GM21367 (cell line): ENCODE data around the gene TOR3A.
"Not testable (repeated sequence)": the region's sequence is repeated elsewhere in the genome, so short reads cannot be mapped to it uniquely, and the experiment has no call there.

ENCODE experiments used
- ATAC-seq: cut with Tn5 transposase; IDR thresholded peaks from one replicate; pipeline ENCODE4 v1.9.1; 2021; ENCODE audit not compliant: unreplicated experiment

TOR3A gene

GRCh38 chr1:179104611-179105250 lies 22.9 kb downstream of the TOR3A start:
- ATAC-seq: no peak

GRCh38 chr1:179105393-179105792 lies 23.5 kb downstream of the TOR3A start:
- no peak for ATAC-seq

- ATAC-seq: no peak
These were observed 26.1 kb downstream of the TOR3A start for GRCh38 chr1:179107706-179108629.

GRCh38 chr1:179108644-179109043 lies 26.8 kb downstream of the TOR3A start:
- ATAC-seq: no peak

GRCh38 chr1:179115181-179115580 lies 33.3 kb downstream of the TOR3A start:
- no peak for ATAC-seq

- no peak for ATAC-seq
These were observed 37.6 kb downstream of the TOR3A start for GRCh38 chr1:179119513-179119912.

GRCh38 chr1:179120736-179121135 lies 38.9 kb downstream of the TOR3A start:
- no peak for ATAC-seq

- no peak for ATAC-seq
These were observed 39.5 kb downstream of the TOR3A start for GRCh38 chr1:179121159-179121938.

GRCh38 chr1:179124873-179125272 lies 43.0 kb downstream of the TOR3A start:
- ATAC-seq: no peak

GRCh38 chr1:179126338-179127060 lies 44.6 kb downstream of the TOR3A start:
- no peak for ATAC-seq

GRCh38 chr1:179127163-179127895 lies 45.5 kb downstream of the TOR3A start:
- ATAC-seq: no peak

GRCh38 chr1:179128520-179128919 lies 46.6 kb downstream of the TOR3A start:
- ATAC-seq: no peak

- peak; percentile 98 for ATAC-seq
These were observed 48.0 kb downstream of the TOR3A start for GRCh38 chr1:179129702-179130473.

GRCh38 chr1:179135168-179135567 lies 53.3 kb downstream of the TOR3A start:
- not testable (repeated sequence) for ATAC-seq

- not testable (repeated sequence) for ATAC-seq
These were observed 53.8 kb downstream of the TOR3A start for GRCh38 chr1:179135707-179136106.

GRCh38 chr1:179137617-179138255 lies 55.9 kb downstream of the TOR3A start:
- no peak for ATAC-seq

GRCh38 chr1:179138755-179139154 lies 56.9 kb downstream of the TOR3A start:
- not testable (repeated sequence) for ATAC-seq

GRCh38 chr1:179141592-179142251 lies 59.9 kb downstream of the TOR3A start:
- ATAC-seq: no peak
